Tibial artery (tissue), 4 donors: Measurements from ENCODE around the gene FBXL17.

Source experiments
- DNase-seq, 2 donors: peaks; one replicate each; pipeline ENCODE4 v3.0.0-alpha.2; 2019
- H3K27ac ChIP-seq, 2 donors: fragments of 200-600 bp; sonication (generic) in 1 of 2; 1 replicate in 1 of 2; 2 replicates in 1 of 2; pipeline ENCODE4 v1.5.1; 2018 to 2019; ENCODE audit warnings: mild to moderate bottlenecking in 1 of 2
- H3K27me3 ChIP-seq, 2 donors: fragments of 200-600 bp; sonication (generic) in 1 of 2; one replicate each; pipeline versions ENCODE4 v1.5.1 to v1.6.0; 2016 to 2019
- H3K36me3 ChIP-seq, 3 donors: fragments of 200-600 bp; sonication (generic) in 2 of 3; one replicate each; pipeline ENCODE4 v1.5.1; 2016 to 2019; ENCODE audit warnings: mild to moderate bottlenecking in 2 of 3
- H3K4me1 ChIP-seq, 4 donors: fragments of 200-600 bp; sonication (generic) in 2 of 4; 1 replicate in 3 of 4; 2 replicates in 1 of 4; pipeline ENCODE4 v1.5.1; 2016 to 2019
- H3K4me3 ChIP-seq, 2 donors: fragments of 200-600 bp; sonication (generic) in 1 of 2; 1 replicate in 1 of 2; 2 replicates in 1 of 2; pipeline ENCODE4 v1.5.1; 2018 to 2019; ENCODE audit warnings: mild to moderate bottlenecking in 2 of 2
- H3K9me3 ChIP-seq, 3 donors: fragments of 200-600 bp; sonication (generic) in 1 of 3; one replicate each; pipeline ENCODE4 v1.5.1; 2016 to 2019
- intact Hi-C: fragments of 100-400 bp; cut with DNase I; formaldehyde crosslinking; loops from one replicate; pipeline ENCODE4 v1.15.0; 2023; ENCODE audit warnings: low total_unique reads
- TF ChIP-seq, protein P1 (sequence below), 2 experiments: fragments of 200-600 bp in 1 of 2; fragments of 450-650 bp in 1 of 2; IDR thresholded peaks; one replicate each; pipeline ENCODE4 v1.5.1; 2017 to 2019; ENCODE audit warnings: antibody characterized with exemption in 2 of 2, mild to moderate bottlenecking in 1 of 2, moderate library complexity in 1 of 2

Gene FBXL17

DNA sequence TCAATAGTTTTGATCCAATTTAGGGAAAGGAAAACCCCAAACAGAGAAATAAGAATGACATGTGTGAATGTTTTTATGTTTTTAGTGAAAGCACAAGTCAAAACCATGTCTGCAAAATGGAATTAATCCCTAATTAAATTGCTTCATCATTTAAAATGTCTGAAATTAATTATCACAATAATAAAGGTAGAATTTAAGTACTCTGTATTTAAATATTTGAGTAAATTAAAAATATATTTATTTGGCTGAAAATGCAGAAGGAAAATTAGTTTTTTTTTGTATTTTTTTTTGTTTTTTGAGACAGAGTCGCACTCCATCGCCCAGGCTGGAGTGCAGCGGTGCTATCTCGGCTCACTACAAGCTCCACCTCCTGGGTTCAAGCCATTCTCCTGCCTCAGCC is 380.7 kb downstream of the FBXL17 start:
- Histone ChIP-seq H3K4me3 (no peak overlapping the region), H3K4me1 (peaks cover 0 to 20% (median 0%) of the 10 kb centered on the region in 4 donors), H3K36me3 (no peaks in the 10 kb centered on the region), H3K27ac (no peak overlapping the region), H3K9me3 (no peaks in the 10 kb centered on the region), H3K27me3 (no peaks in the 10 kb centered on the region)
- DNase-seq = no peak
- intact Hi-C loops = no loop called here
- TF ChIP-seq, protein P1, sequence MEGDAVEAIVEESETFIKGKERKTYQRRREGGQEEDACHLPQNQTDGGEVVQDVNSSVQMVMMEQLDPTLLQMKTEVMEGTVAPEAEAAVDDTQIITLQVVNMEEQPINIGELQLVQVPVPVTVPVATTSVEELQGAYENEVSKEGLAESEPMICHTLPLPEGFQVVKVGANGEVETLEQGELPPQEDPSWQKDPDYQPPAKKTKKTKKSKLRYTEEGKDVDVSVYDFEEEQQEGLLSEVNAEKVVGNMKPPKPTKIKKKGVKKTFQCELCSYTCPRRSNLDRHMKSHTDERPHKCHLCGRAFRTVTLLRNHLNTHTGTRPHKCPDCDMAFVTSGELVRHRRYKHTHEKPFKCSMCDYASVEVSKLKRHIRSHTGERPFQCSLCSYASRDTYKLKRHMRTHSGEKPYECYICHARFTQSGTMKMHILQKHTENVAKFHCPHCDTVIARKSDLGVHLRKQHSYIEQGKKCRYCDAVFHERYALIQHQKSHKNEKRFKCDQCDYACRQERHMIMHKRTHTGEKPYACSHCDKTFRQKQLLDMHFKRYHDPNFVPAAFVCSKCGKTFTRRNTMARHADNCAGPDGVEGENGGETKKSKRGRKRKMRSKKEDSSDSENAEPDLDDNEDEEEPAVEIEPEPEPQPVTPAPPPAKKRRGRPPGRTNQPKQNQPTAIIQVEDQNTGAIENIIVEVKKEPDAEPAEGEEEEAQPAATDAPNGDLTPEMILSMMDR (IDR thresholded peaks at IDR 0.05) = no peak

DNA sequence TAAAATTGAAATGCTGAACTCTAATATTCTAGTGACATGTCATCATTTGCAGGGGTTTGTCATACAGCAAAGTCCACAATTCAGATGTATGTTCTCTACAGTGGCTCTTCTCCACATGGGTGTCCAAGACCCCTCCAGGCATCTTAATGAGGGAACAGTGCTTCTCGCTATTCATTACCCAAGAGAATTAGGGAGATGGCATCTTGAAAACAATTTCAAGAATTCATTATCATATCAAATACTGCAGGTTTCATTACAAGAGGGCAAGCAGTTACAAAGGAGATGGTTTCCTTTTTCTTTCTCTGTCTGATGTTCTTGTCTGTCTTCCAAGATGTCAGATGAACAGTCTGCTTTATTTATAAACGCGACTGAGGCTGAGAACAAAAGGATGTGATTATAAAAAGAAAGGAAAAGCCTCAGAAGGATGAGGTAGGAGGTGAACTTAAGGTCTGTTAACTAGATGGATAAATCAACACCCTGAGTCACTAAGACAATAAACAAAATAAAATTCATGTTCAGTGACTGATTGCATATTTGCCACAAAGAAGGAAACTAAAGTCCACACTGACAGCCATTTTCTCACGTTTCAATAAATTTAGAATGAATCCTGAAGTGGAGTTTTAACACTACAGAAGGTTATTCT is 384.4 kb downstream of the FBXL17 start:
- TF ChIP-seq, protein P1 (IDR thresholded peaks at IDR 0.05) = no peak
- intact Hi-C loops = no loop called here
- no peaks in the 10 kb centered on the region for H3K36me3 ChIP-seq
- no peak overlapping the region for H3K27ac ChIP-seq
- DNase-seq = no peak
- no peak overlapping the region for H3K4me3 ChIP-seq
- H3K27me3 ChIP-seq = no peaks in the 10 kb centered on the region
- no peaks in the 10 kb centered on the region for H3K4me1 ChIP-seq
- H3K9me3 ChIP-seq = no peaks in the 10 kb centered on the region

DNA sequence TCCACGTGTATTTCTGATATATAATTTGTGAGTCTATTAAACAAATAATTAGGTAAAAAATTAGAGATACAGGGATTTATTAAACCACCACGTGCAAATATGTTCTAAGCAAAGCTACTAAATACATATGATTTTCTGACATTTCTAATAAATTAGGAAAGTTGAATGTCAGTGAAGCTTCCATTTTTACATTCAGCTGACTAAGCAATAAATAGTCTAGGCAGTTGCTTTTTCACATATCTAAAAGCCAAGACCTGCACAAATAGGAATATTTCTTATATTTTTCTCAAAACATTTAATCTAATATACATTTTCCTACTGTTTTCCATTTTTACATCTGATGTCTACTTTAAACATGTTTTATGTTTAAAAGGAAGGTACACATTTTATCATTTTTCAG is 388.6 kb downstream of the FBXL17 start:
- TF ChIP-seq, protein P1 (IDR thresholded peaks at IDR 0.05) = no peak
- intact Hi-C loops = no loop called here

DNA sequence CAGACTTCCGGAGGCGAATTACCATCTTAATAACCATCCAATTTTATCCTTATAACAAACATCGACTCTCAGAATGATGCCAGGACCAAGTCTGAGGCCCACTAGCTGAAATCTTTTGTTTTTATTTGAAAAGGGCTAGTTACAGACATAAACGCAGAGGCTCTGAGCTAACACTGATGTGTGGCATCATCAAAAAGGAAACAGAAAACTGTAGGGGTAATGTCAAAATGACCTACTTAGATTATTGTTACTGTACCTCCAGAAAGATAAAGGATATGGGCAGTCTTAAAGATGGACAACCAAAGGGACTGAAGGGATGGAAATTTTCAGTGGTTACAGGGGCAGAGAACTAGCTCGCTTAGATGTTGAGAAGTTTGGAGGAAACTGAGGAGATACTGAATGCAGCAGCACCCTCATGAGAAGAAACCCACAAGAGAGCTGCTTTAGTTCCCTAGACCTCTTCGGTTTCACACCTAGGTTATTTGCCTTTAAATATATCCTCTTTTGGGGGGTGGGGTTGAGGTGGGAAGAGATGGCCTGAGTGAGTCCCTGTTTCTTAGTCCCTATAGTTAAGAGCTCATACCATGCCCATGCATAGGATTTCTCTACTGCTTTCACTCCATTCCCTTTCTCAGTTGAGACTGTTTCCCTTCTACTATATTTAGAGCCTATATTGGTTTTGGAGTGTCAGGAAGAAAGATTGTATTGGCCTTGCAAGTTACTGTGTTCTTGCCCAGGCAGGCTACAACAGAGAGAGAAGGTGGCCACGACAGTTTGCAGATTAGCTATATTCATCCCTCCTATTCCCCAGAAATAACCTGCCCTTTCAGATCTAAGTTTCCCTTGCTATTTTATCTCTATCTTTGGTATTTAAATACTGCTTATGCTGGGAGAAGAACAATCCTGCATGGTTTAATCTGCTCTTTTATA is 390.8 kb downstream of the FBXL17 start:
- Histone ChIP-seq H3K4me1 (no peaks in the 10 kb centered on the region), H3K27ac (no peak overlapping the region), H3K27me3 (no peaks in the 10 kb centered on the region), H3K36me3 (no peaks in the 10 kb centered on the region), H3K4me3 (no peak overlapping the region), H3K9me3 (no peaks in the 10 kb centered on the region)
- TF ChIP-seq, protein P1 (IDR thresholded peaks at IDR 0.05) = no peak
- intact Hi-C loops = no loop called here
- DNase-seq = no peak

More for the DNA sequence above, 388.6 kb downstream of the FBXL17 start:
- DNase-seq = no peak
- Histone ChIP-seq H3K4me3 (no peak overlapping the region), H3K27me3 (no peaks in the 10 kb centered on the region), H3K9me3 (no peaks in the 10 kb centered on the region), H3K27ac (no peak overlapping the region), H3K4me1 (no peaks in the 10 kb centered on the region), H3K36me3 (no peaks in the 10 kb centered on the region)

DNA sequence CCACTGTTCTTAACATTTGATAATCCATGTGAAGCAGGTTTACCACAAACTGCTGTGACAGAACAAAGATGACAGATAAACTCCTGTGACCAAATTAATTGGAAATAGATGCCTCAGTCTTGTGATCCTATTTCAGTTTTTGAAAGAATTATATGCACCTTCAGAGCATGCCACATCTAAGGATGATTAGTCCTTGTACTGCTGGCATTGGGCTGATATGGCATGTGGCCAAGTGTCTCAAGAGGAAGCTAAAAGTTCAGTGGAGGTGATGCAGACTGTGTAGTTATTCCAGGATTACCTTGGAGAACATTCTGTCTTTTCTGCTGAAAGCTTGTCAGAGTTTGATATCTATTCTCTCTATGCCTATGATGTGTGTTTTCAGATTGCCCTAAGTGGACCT is 396.8 kb downstream of the FBXL17 start:
- Histone ChIP-seq H3K36me3 (no peaks in the 10 kb centered on the region), H3K27me3 (no peaks in the 10 kb centered on the region), H3K4me1 (no peaks in the 10 kb centered on the region), H3K4me3 (no peak overlapping the region), H3K9me3 (no peaks in the 10 kb centered on the region), H3K27ac (no peak overlapping the region)
- peak in 1 of 2 donors; percentile 27 for DNase-seq
- intact Hi-C loops = no loop called here
- TF ChIP-seq, protein P1 (IDR thresholded peaks at IDR 0.05) = no peak
